Smooth muscle cell (in vitro differentiated cells): Measurements from ENCODE around the gene NCMAP. TPM values are rescaled to one million over a fixed set of nuclear protein-coding genes. Genes with fewer than 3 reads are reported as not detected.

Experiments
- DNase-seq: peaks from one replicate; lab custom pipeline; 2025; ENCODE audit not compliant: unreplicated experiment; lab: John Stamatoyannopoulos, UW
- H2AFZ ChIP-seq: fragments of 200-600 bp; sonication (generic); 2 replicates; pipeline ENCODE4 v1.6.0; 2016; ENCODE audit warnings: antibody characterized with exemption, low read depth, mild to moderate bottlenecking
- H3F3A ChIP-seq: fragments of 200-600 bp; sonication (generic); 2 replicates; pipeline ENCODE4 v1.6.0; 2017; ENCODE audit warnings: antibody characterized with exemption, low read depth
- H3K27ac ChIP-seq: fragments of 200-600 bp; sonication (generic); 2 replicates; pipeline ENCODE4 v1.5.1; 2016; ENCODE audit warnings: low read depth, mild to moderate bottlenecking
- H3K27me3 ChIP-seq: fragments of 200-600 bp; sonication (generic); 2 replicates; pipeline ENCODE4 v1.6.1; 2016; ENCODE audit warnings: low read depth, mild to moderate bottlenecking
- H3K36me3 ChIP-seq: fragments of 200-600 bp; sonication (generic); 2 replicates; pipeline ENCODE4 v1.5.1; 2016; ENCODE audit warnings: low read depth
- H3K4me1 ChIP-seq: fragments of 200-600 bp; sonication (generic); 2 replicates; pipeline ENCODE4 v1.5.1; 2016; ENCODE audit warnings: low read depth
- H3K4me2 ChIP-seq: fragments of 200-600 bp; sonication (generic); 2 replicates; pipeline ENCODE4 v1.6.0; 2016; ENCODE audit warnings: mild to moderate bottlenecking
- H3K4me3 ChIP-seq: fragments of 200-600 bp; sonication (generic); 2 replicates; pipeline ENCODE4 v1.5.1; 2016; ENCODE audit warnings: mild to moderate bottlenecking
- H3K79me2 ChIP-seq: fragments of 200-600 bp; sonication (generic); 2 replicates; pipeline ENCODE4 v1.6.0; 2016; ENCODE audit warnings: low read depth, mild to moderate bottlenecking
- H3K9ac ChIP-seq: fragments of 200-600 bp; sonication (generic); 2 replicates; pipeline ENCODE4 v1.6.0; 2016; ENCODE audit warnings: low read depth
- H3K9me3 ChIP-seq: fragments of 200-600 bp; sonication (generic); replicated peaks from 2 replicates; pipeline ENCODE4 v1.5.1; 2016; ENCODE audit warnings: low read depth
- H4K20me1 ChIP-seq: fragments of 200-600 bp; sonication (generic); 2 replicates; pipeline ENCODE4 v1.6.0; 2016; ENCODE audit warnings: low read depth
- CTCF ChIP-seq: fragments of 200-600 bp; sonication (generic); IDR thresholded peaks from 2 replicates; pipeline ENCODE4 v1.5.1; 2017; ENCODE audit warnings: borderline replicate concordance, mild to moderate bottlenecking, antibody characterized with exemption; ENCODE audit not compliant: insufficient read depth, poor library complexity, severe bottlenecking
- WGBS: methylation state at CpG from one replicate; pipeline ENCODE4 v1.1.7; 2016; ENCODE audit warnings: low lambda C conversion rate; 5-methylcytosine and 5-hydroxymethylcytosine counted together
- polyA plus RNA-seq: library from polyadenylated mRNA; unstranded; fragments of >200 nt; fragmentation: Nextera tagmentation; extraction: Ambion mirVana; gene quantifications from 2 replicates; pipeline ENCODE4 v1.2.1, GENCODE V29; 2016
- total RNA-seq: library from RNA; depleted of rRNA; stranded (reverse); fragments of >200 nt; gene quantifications from 2 replicates; pipeline ENCODE4 v1.2.3, GENCODE V29; 2014

Gene NCMAP
- total and polyA plus RNA-seq, 2 experiments from 2014 or later = not detected

GRCh38 chr1:24558455-24558854, 2.6 kb downstream of the NCMAP start:
- WGBS = 97% methylated on average over 7 of the region's 7 CpGs
- no peaks in the 10 kb centered on the region for H3F3A ChIP-seq
- no peaks in the 10 kb centered on the region for H3K36me3 ChIP-seq
- H3K4me2 ChIP-seq = no peak overlapping the region
- DNase-seq = no peak
- no peak for TF ChIP-seq CTCF
- H3K9me3 ChIP-seq = no peaks in the 10 kb centered on the region
- no peaks in the 10 kb centered on the region for H3K4me1 ChIP-seq
- H4K20me1 ChIP-seq = no peaks in the 10 kb centered on the region
- H2AFZ ChIP-seq = no peak overlapping the region
- H3K9ac ChIP-seq = no peak overlapping the region
- H3K4me3 ChIP-seq = no peak overlapping the region
- H3K79me2 ChIP-seq = no peaks in the 10 kb centered on the region
- H3K27ac ChIP-seq = no peak overlapping the region
- peaks cover 25% of the 10 kb centered on the region for H3K27me3 ChIP-seq

GRCh38 chr1:24558902-24559791, 3.3 kb downstream of the NCMAP start:
- WGBS = 78% methylated on average over 12 of the region's 12 CpGs
- no peaks in the 10 kb centered on the region for H3K79me2 ChIP-seq
- no peak for DNase-seq
- no peaks in the 10 kb centered on the region for H3K36me3 ChIP-seq
- no peak overlapping the region for H3K4me3 ChIP-seq
- H3K9ac ChIP-seq = no peak overlapping the region
- H3K4me2 ChIP-seq = no peak overlapping the region
- H3F3A ChIP-seq = no peaks in the 10 kb centered on the region
- no peaks in the 10 kb centered on the region for H3K4me1 ChIP-seq
- no peaks in the 10 kb centered on the region for H4K20me1 ChIP-seq
- no peak overlapping the region for H3K27ac ChIP-seq
- TF ChIP-seq CTCF = no peak
- H2AFZ ChIP-seq = no peak overlapping the region
- no peaks in the 10 kb centered on the region for H3K9me3 ChIP-seq
- H3K27me3 ChIP-seq = peaks cover 25% of the 10 kb centered on the region

GRCh38 chr1:24560361-24560760, 4.5 kb downstream of the NCMAP start:
- no peaks in the 10 kb centered on the region for H3K36me3 ChIP-seq
- TF ChIP-seq CTCF = no peak
- H4K20me1 ChIP-seq = no peaks in the 10 kb centered on the region
- H3K4me3 ChIP-seq = no peak overlapping the region
- no peak overlapping the region for H2AFZ ChIP-seq
- no peak for DNase-seq
- no peaks in the 10 kb centered on the region for H3K9me3 ChIP-seq
- WGBS = 91% methylated on average over 6 of the region's 6 CpGs
- H3K9ac ChIP-seq = no peak overlapping the region
- H3K27me3 ChIP-seq = peaks cover 23% of the 10 kb centered on the region
- H3K27ac ChIP-seq = no peak overlapping the region
- no peaks in the 10 kb centered on the region for H3K4me1 ChIP-seq
- H3K79me2 ChIP-seq = no peaks in the 10 kb centered on the region
- no peaks in the 10 kb centered on the region for H3F3A ChIP-seq
- H3K4me2 ChIP-seq = no peak overlapping the region

- no peak overlapping the region for H3K4me3 ChIP-seq
- no peaks in the 10 kb centered on the region for H3K79me2 ChIP-seq
- no peaks in the 10 kb centered on the region for H4K20me1 ChIP-seq
- no peak for DNase-seq
- no peaks in the 10 kb centered on the region for H3K4me1 ChIP-seq
- no peak overlapping the region for H3K27ac ChIP-seq
- no peak overlapping the region for H3K4me2 ChIP-seq
- peaks cover under 1% of the 10 kb centered on the region for H3K27me3 ChIP-seq
- no peaks in the 10 kb centered on the region for H3K36me3 ChIP-seq
- no peak overlapping the region for H3K9ac ChIP-seq
- H3K9me3 ChIP-seq = no peaks in the 10 kb centered on the region
- no peak for TF ChIP-seq CTCF
- H3F3A ChIP-seq = no peaks in the 10 kb centered on the region
- no peak overlapping the region for H2AFZ ChIP-seq
Measured at GRCh38 chr1:24562625-24563024, 6.7 kb downstream of the NCMAP start.
